Glomerular visceral epithelial cell (primary cell): Measurements from ENCODE around the gene NKD2.

Experiments
- DNase-seq: peaks from one replicate; pipeline ENCODE4 v3.0.0-alpha.2; 2016; ENCODE audit errors: extremely low spot score

NKD2 gene

GRCh38 chr5:979100-979817, 29.3 kb upstream of the NKD2 start:
- no peak for DNase-seq

- DNase-seq = no peak
Measured at GRCh38 chr5:980001-980588, 28.5 kb upstream of the NKD2 start.

DNA sequence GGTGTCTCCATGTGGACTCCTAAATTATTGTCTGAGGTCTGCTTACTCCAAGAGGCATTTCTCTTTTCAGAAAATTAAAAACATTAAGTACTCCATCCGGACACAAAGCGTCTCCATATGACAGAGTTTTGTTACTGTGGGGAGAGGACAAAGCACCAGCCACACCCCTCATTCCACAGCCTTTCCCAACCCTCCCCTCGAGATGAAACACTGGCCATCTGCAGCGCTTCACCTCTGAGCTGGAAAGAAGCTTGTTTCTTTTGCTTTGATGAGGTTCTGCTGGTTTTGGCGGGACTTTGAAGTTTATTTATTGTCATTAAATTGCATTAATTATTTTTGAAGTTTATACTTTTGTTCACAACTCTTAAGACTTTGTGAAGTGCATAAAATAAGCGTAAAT, 27.6 kb upstream of the NKD2 start:
- no peak for DNase-seq

- no peak for DNase-seq
Measured at GRCh38 chr5:981456-981855, 27.1 kb upstream of the NKD2 start.

DNA sequence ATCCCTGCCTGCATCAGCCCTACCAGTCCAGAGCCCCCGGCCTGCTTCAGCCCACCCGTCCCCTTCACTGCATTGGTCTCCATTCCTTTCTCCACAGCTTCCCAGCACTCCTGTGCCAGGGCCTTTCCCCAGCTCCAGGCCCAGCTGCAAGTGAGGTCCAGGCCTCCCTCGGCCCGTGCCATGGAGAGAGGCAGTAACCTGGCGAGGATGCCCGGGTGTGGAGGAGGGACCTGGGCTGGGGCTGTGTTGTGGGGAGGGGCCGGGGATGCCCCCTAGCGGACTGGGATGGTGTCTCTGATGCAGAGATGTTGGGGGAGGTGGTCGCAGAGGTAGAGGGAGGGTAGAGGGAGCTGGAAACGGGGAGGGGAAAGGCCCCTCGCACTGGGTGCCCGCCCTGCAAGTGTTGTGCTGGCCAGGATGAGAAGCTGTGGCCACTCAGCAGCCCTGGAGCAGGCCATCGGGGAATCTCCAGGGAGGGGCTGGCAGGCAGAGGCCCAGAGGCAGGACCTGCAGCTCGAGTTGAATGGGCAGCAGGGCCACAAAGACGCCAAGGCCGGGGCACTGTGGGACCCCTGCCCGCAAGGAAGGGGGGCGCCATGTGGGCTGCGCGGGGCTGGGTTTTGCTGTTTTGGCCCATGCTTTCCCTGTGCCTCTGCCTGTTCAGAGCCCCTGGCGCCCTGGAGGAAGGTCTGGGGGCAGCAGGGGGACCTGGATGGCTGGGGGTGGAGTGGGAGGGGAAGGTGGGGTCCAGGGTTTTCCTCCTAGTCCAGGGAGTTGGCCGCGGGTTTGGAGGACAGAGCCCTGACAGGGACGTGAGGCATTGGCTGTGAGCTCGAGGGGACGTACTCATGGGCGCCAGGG, 26.0 kb upstream of the NKD2 start:
- peak; percentile 21 for DNase-seq

GRCh38 chr5:983238-983524, 25.4 kb upstream of the NKD2 start:
- no peak for DNase-seq

DNA sequence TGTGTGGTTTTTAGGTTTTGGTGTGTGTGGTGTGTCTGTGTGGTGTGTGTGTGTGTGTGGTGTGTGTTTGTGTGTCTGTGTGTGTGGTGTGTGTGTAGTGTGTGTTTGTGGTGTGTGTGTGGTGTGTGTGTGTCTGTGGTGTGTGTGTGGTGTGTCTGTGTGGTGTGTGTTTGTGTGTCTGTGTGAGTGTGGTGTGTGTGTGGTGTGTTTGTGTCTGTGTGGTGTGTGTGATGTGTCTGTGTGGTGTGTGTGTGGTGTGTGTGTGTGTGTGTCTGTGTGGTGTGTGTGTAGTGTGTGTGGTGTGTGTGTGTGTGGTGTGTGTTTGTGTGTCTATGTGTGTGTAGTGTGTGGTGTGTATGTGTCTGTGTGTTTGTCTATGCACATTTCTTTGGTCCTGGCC, 25.0 kb upstream of the NKD2 start:
- DNase-seq = no peak

DNA sequence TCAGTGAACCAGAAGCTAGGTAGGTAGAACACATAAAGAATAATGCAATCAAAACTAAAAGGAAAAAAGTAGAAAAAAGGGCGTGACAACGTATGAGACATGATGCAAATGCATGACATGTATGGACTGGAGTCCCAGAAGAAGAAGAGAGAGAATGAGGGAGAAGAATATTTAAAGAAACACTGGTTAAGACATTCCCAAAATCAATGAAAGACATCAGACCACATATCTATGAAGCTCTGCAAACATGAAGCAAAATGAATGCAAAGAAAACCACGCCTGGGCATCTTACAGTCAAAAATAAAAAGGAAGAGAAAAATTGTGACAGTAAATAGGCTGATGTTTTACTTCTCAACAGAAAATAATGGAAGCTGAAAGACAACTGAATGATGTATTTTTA, 23.8 kb upstream of the NKD2 start:
- no peak for DNase-seq

GRCh38 chr5:987761-988160, 20.8 kb upstream of the NKD2 start:
- no peak for DNase-seq

GRCh38 chr5:988322-988721, 20.3 kb upstream of the NKD2 start:
- DNase-seq = no peak

DNA sequence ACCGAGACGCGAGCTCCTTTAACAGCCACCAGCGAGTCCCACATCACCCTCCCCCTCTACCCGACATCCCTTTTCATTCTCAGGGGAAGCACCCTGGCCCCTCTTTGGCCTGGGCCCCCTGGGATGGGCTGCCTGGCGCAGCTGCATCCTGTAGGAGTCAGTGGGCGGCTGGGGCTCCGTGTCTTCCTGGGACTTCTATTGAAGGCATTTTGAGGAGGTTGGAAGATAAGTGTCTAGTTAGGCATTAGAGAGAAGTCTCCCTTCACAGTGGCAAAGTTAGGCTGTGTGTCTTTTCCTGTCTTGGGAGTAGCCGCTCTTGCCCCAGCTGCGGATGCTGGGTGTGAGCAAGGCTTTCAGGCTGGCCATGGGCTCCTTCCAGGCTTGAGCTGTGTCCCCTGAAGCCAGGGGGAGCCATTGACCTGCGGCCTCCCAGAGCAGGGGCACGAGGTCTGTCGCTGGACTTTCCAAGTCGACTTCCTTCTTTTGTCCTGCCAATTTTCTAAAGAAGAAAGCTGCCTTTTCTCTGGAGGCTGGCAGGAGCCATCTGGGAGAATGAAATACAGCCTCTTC, 18.6 kb upstream of the NKD2 start:
- no peak for DNase-seq

DNA sequence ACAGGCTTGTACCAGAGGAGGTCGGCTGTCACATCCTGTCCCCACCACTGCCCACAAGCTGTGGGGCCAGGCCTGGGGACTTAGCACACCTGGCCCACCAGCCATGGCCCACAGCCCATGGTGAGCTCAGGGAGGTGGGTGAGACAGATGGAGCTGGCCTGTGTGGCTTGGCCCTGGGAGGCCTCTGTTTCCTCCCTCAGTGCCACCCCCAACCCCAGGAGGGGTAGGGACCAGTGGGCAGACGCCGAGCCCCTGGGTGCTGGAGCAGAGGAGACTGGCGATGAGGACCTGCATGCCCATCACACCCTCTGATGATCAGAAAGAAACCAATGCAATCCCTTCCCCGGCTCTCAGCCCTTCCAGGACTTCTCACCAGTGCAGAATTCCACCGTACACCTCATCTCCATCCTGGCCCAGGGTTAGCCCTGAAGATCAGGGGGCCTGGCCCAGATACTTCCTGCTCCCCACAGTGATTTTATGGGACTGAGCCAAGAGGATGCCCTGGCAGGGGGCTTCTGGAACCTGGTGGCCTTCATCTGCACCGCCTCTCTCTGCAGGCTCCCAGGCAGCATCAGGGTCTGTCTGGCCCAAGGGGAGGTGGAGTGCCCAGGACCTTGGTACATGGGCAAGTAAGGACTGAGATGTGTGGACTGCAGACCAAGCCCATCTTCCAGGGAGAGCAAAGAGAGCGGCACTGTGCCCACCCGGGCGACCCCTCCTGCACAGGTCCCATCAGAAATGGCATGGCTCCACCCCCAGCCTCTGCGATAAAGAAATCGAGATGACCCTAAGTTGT, 16.9 kb upstream of the NKD2 start:
- DNase-seq = no peak

- DNase-seq = no peak
Measured at GRCh38 chr5:994272-994607, 14.4 kb upstream of the NKD2 start.

DNA sequence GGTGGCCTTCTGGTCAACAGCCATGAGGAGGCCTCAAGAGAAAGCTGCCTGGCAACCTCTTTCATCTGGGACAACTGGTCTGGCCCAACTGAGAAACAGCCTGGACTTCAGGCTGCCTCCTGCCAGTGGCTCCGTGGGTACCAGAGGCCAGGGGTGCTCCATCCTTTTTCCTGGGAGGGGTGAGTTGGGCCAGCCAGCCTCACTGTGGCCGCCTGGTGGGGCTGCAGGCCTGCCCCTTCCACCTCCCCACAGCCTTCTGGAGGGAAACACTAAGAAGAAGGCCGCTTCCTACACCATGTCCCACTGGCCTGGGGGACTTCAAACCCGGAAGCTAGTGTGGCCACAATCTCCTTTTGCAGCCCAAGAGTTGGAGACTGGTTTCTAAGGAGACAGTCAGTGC, 13.8 kb upstream of the NKD2 start:
- DNase-seq = no peak

DNA sequence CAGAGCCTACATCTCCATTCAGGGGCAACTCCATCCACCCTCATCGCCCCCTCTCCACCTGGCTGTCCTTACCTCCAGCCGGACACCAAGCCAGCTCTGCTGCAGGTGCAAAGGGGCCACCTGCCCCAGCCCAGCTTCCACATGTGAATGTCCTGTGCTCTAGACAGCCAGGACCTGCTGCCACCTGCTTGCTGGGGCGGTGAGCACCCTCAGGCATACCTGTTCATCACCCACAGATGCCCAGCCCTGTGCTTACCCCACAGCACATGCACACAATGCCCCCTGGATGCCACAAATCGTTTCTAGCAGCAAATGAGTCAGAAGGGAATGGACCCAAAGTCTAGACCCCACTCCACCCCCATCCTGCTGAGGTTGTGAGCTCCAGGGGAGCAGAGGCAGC, 13.3 kb upstream of the NKD2 start:
- no peak for DNase-seq

- DNase-seq = peak; percentile 23
Measured at GRCh38 chr5:997001-997474, 11.6 kb upstream of the NKD2 start.

DNA sequence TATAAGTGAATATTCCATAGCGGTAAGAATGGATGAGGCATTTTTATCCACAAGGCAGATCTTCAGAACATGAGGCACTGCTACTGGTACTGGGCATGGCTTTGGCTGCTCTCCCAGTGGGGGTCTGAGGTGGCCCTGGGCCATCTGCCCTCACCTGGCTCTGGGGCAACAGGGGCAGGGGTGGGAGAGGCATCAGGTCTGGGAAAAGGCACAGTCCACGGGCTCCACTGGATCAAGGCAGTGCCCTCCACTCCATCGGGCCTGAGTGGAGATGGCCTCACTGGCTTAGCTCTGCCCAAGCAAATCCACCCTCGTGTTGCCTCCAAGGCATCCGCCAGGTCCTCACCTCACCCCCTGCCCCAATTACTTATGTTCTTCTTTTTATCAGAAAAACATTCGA, 10.9 kb upstream of the NKD2 start:
- no peak for DNase-seq

DNA sequence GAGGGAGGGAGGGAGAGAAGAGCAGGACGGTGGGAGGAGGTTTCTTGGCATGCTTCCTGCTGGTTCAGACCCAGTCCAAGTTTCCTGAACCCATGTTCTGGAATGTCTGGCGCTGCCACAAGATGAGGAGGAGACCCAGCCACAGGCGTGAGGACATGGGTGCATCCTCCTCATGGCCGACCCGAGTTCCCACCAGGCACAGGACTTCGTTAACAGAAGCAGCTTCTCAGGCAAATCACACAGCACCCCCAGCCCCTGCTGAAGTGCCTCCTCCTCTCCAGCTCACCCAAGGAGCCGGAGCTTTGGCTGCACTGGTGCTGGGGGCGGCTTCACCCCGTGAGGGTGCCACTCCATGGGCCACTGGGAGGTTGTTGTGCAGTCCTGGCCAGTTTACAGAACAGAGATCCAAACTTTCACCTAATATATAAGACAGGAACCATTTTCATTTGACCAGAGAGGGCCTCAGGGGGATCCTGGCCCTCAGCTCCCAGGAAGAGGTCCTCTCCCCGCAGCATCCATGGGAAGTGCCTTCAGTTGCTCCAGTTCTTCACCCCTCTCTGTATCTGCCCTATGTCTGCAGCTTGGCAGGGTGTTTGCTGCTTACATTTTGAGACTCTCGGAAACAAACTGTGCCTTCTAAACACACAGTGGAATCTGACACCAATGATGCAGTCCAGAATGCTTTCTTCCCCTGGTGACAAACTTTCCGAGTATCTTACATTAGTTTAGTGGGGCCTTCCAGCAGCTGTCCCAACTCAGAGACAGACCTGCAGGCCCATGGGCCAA, 10.2 kb upstream of the NKD2 start:
- no peak for DNase-seq

DNA sequence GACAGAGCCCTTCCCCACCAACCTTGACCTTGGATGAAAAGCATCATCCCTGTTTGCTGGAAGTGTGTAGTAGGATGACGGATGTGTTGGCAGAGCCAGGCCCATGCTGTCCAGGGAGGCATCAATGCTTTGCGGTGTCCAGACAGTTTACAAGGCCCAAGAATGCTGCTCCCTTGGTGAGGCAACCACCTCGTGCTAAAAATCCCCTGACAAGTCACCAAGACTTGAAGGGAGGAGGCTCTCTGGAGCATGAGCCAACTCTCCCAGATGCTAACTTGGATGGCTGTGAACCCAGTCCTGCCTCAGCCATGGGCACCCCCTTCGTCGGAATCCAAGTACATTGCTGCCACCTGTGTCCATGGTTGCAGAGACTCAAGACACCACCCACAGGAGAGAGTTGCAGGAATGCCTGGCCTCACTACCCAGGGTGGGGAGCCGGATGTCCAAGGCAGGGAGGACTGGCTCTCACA, 9.5 kb upstream of the NKD2 start:
- no peak for DNase-seq

GRCh38 chr5:999724-1000123, 8.9 kb upstream of the NKD2 start:
- DNase-seq = no peak

- DNase-seq = no peak
Measured at GRCh38 chr5:1000329-1000728, 8.3 kb upstream of the NKD2 start.
